GM12865 (cell line): ENCODE results near the gene ZNF639.

Source experiments
- DNase-seq: peaks from one replicate; pipeline ENCODE4 v3.0.0; 2010; ENCODE audit warnings: low read depth
- H3K4me3 ChIP-seq: 2 replicates; pipeline ENCODE4 v1.5.1; 2011; ENCODE audit warnings: mild to moderate bottlenecking, low read depth, low read length, control low read depth
- TF ChIP-seq, protein P1 (sequence below): IDR thresholded peaks from 2 replicates; pipeline ENCODE4 v1.5.1; 2011; ENCODE audit warnings: low read length, control low read depth, low read depth, inconsistent platforms; ENCODE audit not compliant: insufficient read depth; ENCODE audit errors: missing control alignments

The ZNF639 gene

DNA sequence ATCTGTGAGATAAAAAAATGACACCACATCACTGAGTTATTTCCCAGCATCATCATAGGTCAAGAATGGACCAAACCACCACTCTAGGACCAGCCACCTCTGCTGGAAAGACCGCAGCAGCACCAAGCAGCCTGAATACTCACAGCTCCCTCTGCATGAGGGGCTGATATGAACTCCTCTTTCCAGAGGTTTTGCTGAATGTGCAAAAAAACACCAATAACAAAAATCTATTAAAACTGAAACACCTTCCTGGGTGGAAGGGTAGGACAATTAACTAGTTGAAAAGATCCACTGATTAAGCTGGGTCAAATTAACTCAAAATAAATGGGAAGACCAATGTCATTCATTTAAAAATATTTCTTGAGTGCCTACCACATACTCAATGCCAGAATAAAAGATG lies 43.0 kb upstream of the ZNF639 start:
- no peak for DNase-seq
- H3K4me3 ChIP-seq, result no peak overlapping the region
- TF ChIP-seq, protein P1, sequence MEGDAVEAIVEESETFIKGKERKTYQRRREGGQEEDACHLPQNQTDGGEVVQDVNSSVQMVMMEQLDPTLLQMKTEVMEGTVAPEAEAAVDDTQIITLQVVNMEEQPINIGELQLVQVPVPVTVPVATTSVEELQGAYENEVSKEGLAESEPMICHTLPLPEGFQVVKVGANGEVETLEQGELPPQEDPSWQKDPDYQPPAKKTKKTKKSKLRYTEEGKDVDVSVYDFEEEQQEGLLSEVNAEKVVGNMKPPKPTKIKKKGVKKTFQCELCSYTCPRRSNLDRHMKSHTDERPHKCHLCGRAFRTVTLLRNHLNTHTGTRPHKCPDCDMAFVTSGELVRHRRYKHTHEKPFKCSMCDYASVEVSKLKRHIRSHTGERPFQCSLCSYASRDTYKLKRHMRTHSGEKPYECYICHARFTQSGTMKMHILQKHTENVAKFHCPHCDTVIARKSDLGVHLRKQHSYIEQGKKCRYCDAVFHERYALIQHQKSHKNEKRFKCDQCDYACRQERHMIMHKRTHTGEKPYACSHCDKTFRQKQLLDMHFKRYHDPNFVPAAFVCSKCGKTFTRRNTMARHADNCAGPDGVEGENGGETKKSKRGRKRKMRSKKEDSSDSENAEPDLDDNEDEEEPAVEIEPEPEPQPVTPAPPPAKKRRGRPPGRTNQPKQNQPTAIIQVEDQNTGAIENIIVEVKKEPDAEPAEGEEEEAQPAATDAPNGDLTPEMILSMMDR, result no peak

DNA sequence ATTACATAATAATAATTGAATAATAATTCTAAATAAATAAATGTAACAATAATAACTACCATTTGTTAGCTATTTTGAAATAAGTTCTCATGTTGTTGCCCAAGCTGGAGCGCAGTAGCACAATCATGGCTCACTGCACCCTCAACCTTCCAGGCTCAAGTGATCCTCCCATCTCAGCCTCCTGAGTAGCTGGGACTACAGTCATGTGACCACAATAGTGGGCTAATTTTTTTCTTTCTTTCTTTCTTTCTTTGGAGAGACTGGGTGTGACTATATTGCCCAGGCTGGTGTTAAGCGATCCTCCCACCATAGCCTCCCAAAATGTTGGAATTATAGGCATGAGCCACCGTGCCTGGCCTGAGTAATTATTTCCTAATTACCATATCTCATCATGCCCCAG lies 41.0 kb upstream of the ZNF639 start:
- TF ChIP-seq, protein P1, result no peak
- H3K4me3 ChIP-seq, result no peak overlapping the region
- no peak for DNase-seq

DNA sequence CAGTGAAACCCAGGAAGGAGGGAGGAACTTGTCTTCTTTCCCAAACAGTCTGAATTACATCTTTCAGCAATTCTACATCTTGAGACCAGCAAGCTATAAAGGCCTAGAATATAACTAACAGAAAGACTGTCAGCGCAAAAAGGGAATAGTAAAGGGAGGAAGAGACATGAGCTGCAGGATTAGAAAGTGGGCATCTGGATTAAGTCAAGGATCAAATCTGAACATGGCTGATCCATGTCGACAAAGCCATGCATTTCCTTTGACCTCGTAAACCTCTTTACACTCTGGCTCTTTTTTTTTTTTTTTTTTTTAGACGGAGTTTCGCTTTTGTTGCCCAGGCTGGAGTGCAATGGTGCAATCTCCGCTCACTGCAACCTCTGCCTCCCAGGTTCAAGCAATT lies 36.5 kb upstream of the ZNF639 start:
- DNase-seq, result no peak
- TF ChIP-seq, protein P1, result no peak

DNA sequence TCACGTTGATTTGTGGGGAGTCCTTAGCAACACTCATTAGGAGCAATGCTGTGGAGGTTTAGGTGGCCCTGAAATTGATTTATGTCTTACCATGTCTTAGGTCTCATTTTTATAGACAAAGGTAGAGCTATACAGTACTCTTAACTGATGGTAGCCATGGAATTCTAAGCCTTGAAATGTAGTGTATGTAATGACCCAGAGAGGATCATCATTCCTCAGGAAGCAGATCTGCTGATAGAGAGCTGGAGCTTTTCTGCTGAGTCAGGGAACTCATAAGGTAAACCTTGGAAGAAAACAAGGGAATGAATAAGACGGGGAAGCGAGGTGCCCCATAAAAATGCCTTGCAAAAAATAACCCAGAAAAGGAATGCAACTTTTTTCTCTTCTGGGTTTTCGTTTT lies 34.0 kb upstream of the ZNF639 start:
- no peak overlapping the region for H3K4me3 ChIP-seq
- TF ChIP-seq, protein P1, result no peak
- DNase-seq, result no peak

More for the DNA sequence above, 36.5 kb upstream of the ZNF639 start:
- no peak overlapping the region for H3K4me3 ChIP-seq

GRCh38 chr3:179289295-179289694 lies 33.5 kb upstream of the ZNF639 start:
- H3K4me3 ChIP-seq, result no peak overlapping the region
- TF ChIP-seq, protein P1, result no peak
- no peak for DNase-seq

DNA sequence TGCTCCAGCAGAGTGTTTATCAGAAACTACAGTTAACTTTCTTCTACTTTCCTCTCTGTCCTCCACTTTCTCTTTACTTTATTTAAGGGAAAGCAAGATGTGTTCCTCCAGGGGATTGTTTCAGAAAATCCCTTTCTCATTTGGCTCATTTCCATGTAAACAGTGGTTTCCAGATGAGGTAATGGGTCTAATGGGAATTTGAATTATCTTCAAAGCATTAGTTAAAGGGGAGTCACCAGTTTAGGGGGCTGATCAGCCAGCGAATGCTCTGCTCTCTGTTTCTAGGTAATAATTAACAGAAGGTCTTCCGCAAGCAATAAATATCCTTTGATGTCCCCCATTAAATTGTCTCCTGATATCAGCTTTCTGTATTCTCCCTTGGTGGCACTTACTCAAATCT lies 30.4 kb upstream of the ZNF639 start:
- no peak overlapping the region for H3K4me3 ChIP-seq
- DNase-seq, result no peak
- TF ChIP-seq, protein P1, result no peak

DNA sequence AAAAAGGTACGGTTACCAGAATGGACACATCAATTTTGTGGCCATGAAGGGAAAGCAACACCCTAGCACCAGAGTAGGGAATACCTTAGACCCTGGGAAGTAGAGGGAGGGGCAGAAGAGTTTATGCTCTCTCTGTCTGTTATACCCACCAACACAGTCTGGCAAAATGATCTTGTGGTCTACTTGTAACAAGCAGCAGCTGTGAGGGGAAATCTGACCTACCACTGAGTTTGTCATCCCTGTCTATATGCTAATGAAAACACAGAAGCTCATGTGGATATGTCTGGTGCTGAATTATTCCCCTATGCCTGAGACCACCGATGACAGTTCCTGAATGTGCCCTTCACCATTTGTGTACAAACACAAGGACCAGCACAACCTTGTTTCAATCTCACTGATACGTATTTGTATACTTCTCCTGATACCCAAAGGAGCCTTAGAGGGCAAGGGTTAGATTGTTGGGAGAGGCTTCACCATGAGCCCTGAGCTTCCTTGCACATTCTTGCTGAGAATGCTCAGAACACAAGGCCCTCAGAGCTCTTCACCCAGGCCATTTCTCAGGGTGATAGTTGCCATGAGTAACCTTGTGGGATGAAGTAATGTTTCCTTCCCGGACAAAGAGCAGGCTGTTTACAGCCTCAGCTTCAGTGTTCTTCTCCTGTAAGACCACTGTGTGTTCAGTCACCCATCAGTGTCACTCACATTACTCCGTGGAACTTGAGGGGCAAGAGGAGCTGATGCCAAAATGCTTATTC lies 24.7 kb upstream of the ZNF639 start:
- DNase-seq, result no peak
- H3K4me3 ChIP-seq, result no peak overlapping the region
- TF ChIP-seq, protein P1, result no peak
